HG03469 (cell line): Measurements from ENCODE around the gene NCAPG2.

ENCODE experiments used
- ATAC-seq: cut with Tn5 transposase; IDR thresholded peaks from one replicate; pipeline ENCODE4 v1.9.1; 2021; ENCODE audit warnings: mild to moderate bottlenecking, moderate library complexity, moderate number of reproducible peaks; ENCODE audit not compliant: unreplicated experiment

The NCAPG2 gene

GRCh38 chr7:158733775-158734494 lies 29.3 kb upstream of the NCAPG2 start:
- ATAC-seq = no peak

- no peak for ATAC-seq
Measured at GRCh38 chr7:158733220-158733519, 28.6 kb upstream of the NCAPG2 start.

- ATAC-seq = no peak
Measured at GRCh38 chr7:158732494-158733219, 28.1 kb upstream of the NCAPG2 start.

- no peak for ATAC-seq
Measured at GRCh38 chr7:158731761-158732160, 27.2 kb upstream of the NCAPG2 start.

- no peak for ATAC-seq
Measured at GRCh38 chr7:158730383-158731346, 26.1 kb upstream of the NCAPG2 start.

GRCh38 chr7:158729646-158730382 lies 25.2 kb upstream of the NCAPG2 start:
- ATAC-seq = no peak

GRCh38 chr7:158728911-158729645 lies 24.5 kb upstream of the NCAPG2 start:
- no peak for ATAC-seq

- ATAC-seq = no peak
Measured at GRCh38 chr7:158727690-158728089, 23.1 kb upstream of the NCAPG2 start.

GRCh38 chr7:158726277-158726807 lies 21.7 kb upstream of the NCAPG2 start:
- no peak for ATAC-seq

GRCh38 chr7:158725506-158725800 lies 20.8 kb upstream of the NCAPG2 start:
- ATAC-seq = no peak

- ATAC-seq = no peak
Measured at GRCh38 chr7:158724658-158725505, 20.3 kb upstream of the NCAPG2 start.

GRCh38 chr7:158723714-158724385 lies 19.2 kb upstream of the NCAPG2 start:
- ATAC-seq = no peak

- ATAC-seq = no peak
Measured at GRCh38 chr7:158723266-158723665, 18.7 kb upstream of the NCAPG2 start.

GRCh38 chr7:158722574-158723237 lies 18.1 kb upstream of the NCAPG2 start:
- ATAC-seq = no peak

GRCh38 chr7:158720112-158720511 lies 15.5 kb upstream of the NCAPG2 start:
- ATAC-seq = no peak

GRCh38 chr7:158716802-158717201 lies 12.2 kb upstream of the NCAPG2 start:
- no peak for ATAC-seq

GRCh38 chr7:158710651-158711102 lies 6.1 kb upstream of the NCAPG2 start:
- no peak for ATAC-seq

GRCh38 chr7:158707610-158708009 lies 3.0 kb upstream of the NCAPG2 start:
- ATAC-seq = no peak
